Activated CD8-positive, alpha-beta memory T cell treated with anti-CD3 and anti-CD28 coated beads for 36 hours (primary cell): ENCODE data around the gene IMPA2. TPM values are rescaled to one million over a fixed set of nuclear protein-coding genes. Genes with fewer than 3 reads are reported as not detected.
"Not testable (repeated sequence)": the region's sequence is repeated elsewhere in the genome, so short reads cannot be mapped to it uniquely, and the experiment has no call there.

Experiments
- CTCF ChIA-PET: fragments of 350-600 bp; sonication (Branson Sonifier 250); formaldehyde crosslinking; loops from one replicate; lab custom pipeline; 2021; ENCODE audit warnings: antibody characterized with exemption; lab: Charles Lee
- POLR2A ChIA-PET: fragments of 350-600 bp; sonication (Branson Sonifier 250); formaldehyde crosslinking; loops from one replicate; lab custom pipeline; 2021; ENCODE audit warnings: antibody characterized with exemption; lab: Charles Lee
- total RNA-seq, 2 experiments: library from RNA; stranded (reverse); gene quantifications; one replicate each; pipeline ENCODE4 v1.2.3, GENCODE V29; 2021

The IMPA2 gene
- total RNA-seq, 2 experiments from 2014 or later, result 17.4 to 19.5 TPM

- ChIA-PET POLR2A (interaction anchor here (0.6 kb wide), 1 partner anchor 53 kb away, joined by 7 read pairs; no protein-coding TSS in a partner anchor), CTCF (interaction anchor here (0.6 kb wide), 1 partner anchor 92 kb away, joined by 3 read pairs; no protein-coding TSS in a partner anchor)
These were observed 51.7 kb downstream of the IMPA2 start for GRCh38 chr18:12032786-12033642.

GRCh38 chr18:12033643-12034025, 52.3 kb downstream of the IMPA2 start:
- ChIA-PET POLR2A (interaction anchor here (0.6 kb wide), 1 partner anchor 53 kb away, joined by 7 read pairs; no protein-coding TSS in a partner anchor), CTCF (interaction anchor here (0.6 kb wide), 1 partner anchor 93 kb away, joined by 3 read pairs; no protein-coding TSS in a partner anchor)

DNA sequence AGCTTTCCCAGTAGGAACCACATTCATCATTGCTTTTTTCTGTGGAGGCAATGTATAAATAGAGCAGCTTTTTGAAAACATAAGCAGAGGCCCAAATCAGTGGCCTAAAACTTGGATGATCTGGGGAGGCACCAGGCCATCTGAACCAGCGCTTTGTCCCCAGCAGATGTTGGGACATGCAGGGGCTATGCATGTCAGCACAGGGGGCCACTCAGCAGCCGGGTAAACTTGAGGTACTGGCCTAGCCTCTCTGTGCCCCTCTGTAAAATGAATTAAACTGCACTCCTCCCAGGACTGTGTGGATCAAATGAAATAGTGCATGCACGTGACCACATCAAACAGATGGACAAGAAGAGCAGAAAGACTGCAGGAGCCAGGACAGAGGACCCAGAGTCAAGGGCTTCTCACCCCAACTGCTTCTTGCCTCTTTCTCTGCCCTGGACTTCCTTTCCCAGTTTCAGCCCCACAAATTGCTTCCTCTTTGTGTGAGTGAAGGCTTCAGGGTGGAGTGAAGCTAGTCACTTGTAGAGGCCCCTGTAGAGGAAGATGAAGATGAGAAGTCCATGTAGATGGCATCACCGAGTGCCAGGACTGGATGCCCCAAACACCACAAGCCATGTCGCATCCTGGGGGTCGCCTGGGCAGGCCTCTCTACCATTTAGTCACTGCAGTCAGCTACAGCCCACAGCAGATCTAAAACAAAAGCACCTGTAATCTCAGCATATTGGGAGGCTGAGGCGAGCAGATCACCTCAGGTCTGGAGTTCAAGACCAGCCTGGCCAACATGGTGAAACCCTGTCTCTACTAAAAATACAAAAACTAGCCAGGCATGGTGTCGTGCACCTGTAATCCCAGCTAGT, 53.2 kb downstream of the IMPA2 start:
- ChIA-PET CTCF (no interaction called here), POLR2A (no interaction called here)

DNA sequence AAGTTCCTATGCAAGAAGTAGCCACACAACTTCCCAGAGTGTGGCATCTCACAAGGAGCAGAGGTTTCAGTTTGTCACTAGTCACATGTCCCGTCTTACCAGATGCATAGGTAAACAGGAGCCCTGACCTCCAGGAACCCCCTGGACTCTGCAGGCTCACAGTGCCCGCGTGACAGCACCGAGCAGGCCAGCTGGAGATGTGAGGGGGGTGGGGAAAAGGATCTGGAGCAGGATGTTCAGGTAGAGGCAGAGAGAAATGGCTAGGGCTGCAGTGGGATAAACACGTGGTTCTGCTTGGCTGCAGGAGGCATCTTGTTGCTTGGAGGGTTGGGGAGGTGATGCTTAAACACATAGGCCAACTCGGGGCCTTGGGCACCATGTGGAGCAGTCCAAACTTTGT, 54.2 kb downstream of the IMPA2 start:
- ChIA-PET POLR2A (no interaction called here), CTCF (no interaction called here)

DNA sequence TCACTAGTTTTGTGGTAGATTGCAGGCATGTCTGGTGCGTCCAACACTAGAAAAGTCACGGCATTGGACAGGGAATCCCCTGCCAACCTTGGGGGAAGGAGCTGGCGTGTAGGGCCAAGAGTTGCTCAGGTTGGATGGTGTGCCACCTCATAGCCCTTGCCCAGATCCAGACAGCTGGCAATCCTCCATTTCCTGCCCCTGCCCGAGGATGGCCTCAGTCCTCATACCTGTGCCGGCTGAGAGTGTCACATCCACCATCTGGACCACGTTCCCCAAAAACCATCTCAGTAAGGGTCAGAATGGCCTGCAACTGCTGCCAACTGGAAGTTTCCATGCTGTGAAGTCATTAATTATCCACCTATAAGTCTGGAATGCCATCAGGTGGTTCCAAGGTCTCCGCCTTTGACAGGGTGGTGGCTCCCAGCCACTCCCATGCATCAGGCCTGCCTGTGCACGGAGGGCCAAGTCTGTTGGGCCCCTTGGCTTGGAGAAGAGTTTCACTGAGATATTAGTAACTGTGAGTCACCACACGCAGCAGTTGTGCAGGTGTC, 55.0 kb downstream of the IMPA2 start:
- POLR2A ChIA-PET, result no interaction called here

DNA sequence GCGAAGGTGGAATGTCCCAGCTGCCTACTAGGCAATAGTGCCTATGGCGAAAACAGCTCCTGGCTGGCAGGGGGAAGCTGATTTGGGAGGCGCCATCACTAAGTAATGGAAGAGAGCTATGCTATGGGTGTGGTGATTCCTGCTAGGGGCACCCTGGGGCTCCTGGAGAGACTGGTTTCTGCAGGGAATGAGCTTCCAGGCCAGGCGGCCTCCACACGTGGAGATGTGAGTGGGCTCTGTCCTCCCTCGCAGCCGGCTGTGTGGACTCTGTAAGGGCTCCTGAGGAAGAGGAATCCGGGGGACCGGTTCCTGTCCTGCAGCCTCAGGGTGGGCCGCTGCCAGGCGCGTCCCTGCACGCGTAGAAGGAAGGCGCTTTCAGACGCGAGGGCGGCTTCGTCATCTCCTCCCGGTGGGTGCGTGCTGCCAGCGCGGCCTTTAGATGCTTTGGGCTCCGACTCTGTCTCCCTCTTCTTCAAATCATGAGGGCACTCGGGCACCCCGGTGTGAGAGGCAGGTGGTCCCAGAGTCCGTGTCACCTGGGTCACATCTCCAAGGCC, 56.9 kb downstream of the IMPA2 start:
- POLR2A ChIA-PET, result no interaction called here
- CTCF ChIA-PET, result interaction anchor here (0.6 to 3.6 kb wide), 17 partner anchors 36 to 383 kb away, joined by 3 to 38 read pairs (median 5); no protein-coding TSS in a partner anchor

More for the DNA sequence above, 55.0 kb downstream of the IMPA2 start:
- CTCF ChIA-PET, result interaction anchor here (3.6 kb wide), 1 partner anchor 99 kb away, joined by 38 read pairs; no protein-coding TSS in a partner anchor

- ChIA-PET POLR2A (no interaction called here), CTCF (interaction anchor here (0.6 to 3.6 kb wide), 20 partner anchors 10 to 384 kb away, joined by 3 to 38 read pairs (median 4); no protein-coding TSS in a partner anchor)
These were observed 57.6 kb downstream of the IMPA2 start for GRCh38 chr18:12038639-12039539.

- POLR2A ChIA-PET, result not testable (repeated sequence)
- CTCF ChIA-PET, result interaction anchor here (0.6 to 3.6 kb wide), 12 partner anchors 9 to 305 kb away, joined by 3 to 38 read pairs (median 4); no protein-coding TSS in a partner anchor
These were observed 58.2 kb downstream of the IMPA2 start for GRCh38 chr18:12039540-12039930.

DNA sequence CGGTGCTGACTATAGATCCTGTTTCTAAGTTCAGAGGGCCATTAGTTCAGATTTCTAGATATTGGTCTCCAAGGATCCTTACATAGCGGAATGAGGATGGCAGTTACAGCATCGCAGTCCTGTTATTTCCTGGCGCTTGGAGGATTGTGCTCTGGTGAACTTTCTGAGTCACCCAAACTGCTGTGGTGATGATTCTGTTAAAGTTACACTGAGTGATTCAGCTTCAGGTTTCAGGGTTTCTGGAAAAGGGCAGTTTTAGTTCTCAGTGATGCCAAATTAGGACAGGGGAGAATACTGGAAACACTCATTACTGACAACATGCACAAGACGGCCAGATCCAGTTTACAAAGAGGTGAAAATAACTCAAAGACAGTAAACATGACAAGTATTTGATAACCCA, 60.3 kb downstream of the IMPA2 start:
- ChIA-PET CTCF (interaction anchor here (1.6 kb wide), 1 partner anchor 104 kb away, joined by 4 read pairs; no protein-coding TSS in a partner anchor), POLR2A (no interaction called here)

DNA sequence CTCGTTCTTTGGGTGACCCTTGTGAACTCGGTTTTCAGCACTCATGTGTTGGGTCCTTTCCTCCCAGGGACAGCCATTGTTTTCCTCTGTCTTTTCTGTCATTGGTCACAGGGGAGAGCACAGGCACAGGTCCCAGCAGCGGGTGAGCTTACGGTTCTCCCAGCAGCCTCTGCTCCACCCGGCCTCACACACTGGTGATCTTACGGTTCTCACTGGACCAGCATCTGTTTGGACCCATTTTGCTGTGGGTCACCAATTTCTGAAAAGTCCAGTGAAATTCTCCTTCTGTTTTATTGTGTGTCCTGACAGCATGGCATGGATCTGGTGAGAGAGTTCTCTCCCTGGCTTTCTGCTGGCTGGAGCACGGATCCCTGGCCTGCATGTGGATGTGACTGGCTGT, 62.5 kb downstream of the IMPA2 start:
- ChIA-PET CTCF (interaction anchor here (1.1 kb wide), 1 partner anchor 311 kb away, joined by 3 read pairs; no protein-coding TSS in a partner anchor), POLR2A (no interaction called here)

DNA sequence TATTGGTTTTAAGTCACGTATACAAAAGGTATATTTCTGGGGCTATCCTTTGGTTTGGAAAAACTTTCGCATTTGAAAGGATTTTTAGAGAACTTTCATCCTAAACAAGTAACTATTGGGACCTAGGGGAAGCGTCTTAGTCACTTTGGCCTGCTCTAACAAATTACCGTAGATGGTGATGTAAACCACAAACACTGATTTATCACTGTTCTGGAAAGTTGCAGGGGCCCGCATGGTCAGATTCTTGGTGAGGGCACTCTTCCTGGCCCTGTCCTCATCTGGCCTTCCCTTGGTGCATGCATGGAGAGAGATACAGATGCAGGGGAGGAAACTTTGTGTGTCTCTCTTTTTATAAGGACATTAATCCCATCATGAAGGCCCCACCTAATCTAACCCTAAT, 63.3 kb downstream of the IMPA2 start:
- POLR2A ChIA-PET, result no interaction called here
- CTCF ChIA-PET, result no interaction called here

DNA sequence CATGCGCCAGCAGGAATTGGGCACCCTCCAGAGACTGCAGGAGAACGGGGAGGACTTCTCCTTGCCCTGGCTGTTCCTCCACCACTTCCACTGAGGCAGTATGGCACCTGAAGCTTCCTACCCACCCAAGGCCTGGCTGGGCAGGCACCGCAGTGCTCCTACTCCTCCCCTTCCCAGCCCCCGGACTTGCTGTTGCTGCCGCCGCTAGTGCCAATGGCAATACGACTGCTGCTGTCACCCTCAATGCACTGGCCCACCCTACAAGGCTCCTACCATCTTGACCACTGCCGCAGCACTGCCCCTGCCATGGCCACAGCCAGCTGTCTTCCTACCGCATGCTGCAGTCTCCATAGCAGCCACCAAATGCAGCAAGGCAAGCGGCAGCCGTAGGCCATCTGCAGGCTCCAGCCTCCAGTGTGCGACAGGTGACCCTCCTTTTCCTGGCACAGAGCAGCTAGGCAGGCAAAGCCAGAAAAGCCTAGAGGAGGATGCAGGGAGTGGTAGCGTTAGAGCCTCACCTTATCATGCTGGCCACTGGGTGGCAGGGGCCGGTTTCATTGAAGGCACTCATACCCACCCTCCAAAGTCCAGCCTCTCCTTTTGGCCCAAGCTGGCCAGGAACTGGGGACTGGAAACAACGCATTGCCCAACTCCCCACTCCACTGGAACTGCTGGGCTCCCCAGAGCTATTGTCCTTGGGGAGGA, 64.9 kb downstream of the IMPA2 start:
- ChIA-PET POLR2A (no interaction called here), CTCF (no interaction called here)

- POLR2A ChIA-PET, result no interaction called here
These were observed 65.5 kb downstream of the IMPA2 start for GRCh38 chr18:12046751-12047335.

DNA sequence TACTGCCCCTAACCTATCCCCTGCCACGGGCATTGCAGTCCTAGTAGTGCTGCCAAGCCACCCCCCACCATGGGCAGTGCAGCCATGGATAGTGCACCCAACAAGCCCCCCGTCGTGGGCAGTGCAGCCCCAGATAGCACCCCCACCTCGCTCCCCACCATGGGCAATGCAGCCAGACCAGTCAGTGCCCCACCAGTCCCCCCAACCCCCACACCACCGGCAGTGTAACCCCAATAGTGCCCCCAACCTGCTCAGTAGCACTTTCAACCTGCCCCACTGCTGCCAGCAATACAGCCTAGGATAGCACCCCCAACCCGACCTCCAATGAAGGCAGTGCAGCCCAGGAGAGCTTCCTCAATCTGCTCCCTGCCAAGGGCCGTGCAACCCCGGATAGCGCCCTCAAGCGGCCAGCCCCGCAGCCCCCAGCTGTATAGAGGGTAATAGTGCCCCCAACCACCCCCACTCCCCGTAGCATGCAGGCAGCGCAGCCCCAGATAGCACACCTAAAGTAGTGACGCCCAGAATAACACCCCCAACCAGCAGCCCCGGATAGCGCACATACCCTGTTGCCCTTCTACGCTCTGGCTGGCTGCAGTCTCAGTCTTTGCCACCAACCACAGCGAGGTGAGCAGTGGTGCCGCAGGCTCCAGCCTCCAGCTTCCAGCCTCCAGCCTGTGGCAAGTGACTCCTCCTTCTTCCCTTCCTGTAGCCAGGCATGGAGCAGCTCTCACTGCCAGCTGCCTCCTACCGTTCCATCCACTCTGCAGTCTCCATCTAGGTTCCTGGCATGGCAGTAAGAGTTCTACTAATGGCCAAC, 66.9 kb downstream of the IMPA2 start:
- POLR2A ChIA-PET, result no interaction called here

More at GRCh38 chr18:12046751-12047335, 65.5 kb downstream of the IMPA2 start:
- CTCF ChIA-PET, result no interaction called here

DNA sequence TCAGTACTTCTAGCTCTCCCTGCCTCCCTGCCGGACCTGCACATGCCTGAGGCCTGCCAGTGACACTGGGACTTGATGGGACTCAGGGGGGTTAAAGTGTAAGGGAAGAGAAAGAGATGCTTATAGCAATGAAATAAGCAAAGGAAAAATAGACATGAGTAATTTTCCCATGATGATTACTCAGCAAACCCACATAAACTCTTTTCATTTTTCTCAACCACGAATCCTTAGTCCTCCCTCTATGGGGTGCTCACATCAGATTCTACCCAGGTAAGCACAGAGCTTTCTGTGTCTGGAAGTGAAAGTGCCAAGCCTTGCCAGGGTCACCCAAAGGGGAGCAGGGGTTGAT, 67.5 kb downstream of the IMPA2 start:
- ChIA-PET CTCF (interaction anchor here (0.9 to 1.2 kb wide), 2 partner anchors 10 to 188 kb away, joined by 3 to 4 read pairs; no protein-coding TSS in a partner anchor), POLR2A (no interaction called here)

More for the DNA sequence above, 66.9 kb downstream of the IMPA2 start:
- CTCF ChIA-PET, result interaction anchor here (0.5 to 1.2 kb wide), 2 partner anchors 9 to 109 kb away, joined by 3 to 4 read pairs; no protein-coding TSS in a partner anchor
